ENCODE data around the gene CDKN1C.

The CDKN1C gene

DNA sequence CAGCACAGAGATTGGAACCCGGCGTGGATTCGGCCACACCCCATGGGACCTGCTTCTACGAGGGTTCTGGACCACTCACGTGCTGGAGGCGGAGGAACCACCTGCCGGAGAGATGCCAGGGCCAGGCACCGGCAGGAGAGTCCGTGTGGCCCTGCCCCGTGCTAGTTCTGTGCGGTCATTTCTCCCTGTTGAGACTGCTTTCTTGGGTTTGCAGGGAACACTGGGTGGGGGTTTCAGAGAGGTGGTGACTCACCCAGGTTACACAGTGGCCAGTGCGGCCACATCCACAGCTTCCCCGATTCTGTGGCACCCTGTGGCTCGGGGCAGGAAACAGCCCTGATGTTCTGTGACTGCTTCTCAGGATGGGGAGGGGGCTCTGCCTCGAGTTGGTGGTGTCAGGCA is 47.3 kb upstream of the CDKN1C start (continued):
- TF ChIP-seq ZNF529 (tag by site-specific recombination; IDR thresholded peaks at IDR 0.05; ENCODE audit: insufficient replicate concordance) (no peak), ZNF155 (tag by site-specific recombination; IDR thresholded peaks at IDR 0.05) (no peak), ZBTB20 (tag by site-specific recombination; IDR thresholded peaks at IDR 0.05) (no peak), EGR2 (tag by site-specific recombination; IDR thresholded peaks at IDR 0.05; ENCODE audit: low read depth) (no peak)
- TF ChIP-seq, protein P1, sequence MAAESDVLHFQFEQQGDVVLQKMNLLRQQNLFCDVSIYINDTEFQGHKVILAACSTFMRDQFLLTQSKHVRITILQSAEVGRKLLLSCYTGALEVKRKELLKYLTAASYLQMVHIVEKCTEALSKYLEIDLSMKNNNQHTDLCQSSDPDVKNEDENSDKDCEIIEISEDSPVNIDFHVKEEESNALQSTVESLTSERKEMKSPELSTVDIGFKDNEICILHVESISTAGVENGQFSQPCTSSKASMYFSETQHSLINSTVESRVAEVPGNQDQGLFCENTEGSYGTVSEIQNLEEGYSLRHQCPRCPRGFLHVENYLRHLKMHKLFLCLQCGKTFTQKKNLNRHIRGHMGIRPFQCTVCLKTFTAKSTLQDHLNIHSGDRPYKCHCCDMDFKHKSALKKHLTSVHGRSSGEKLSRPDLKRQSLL (tag by site-specific recombination; IDR thresholded peaks at IDR 0.05), result no peak

DNA sequence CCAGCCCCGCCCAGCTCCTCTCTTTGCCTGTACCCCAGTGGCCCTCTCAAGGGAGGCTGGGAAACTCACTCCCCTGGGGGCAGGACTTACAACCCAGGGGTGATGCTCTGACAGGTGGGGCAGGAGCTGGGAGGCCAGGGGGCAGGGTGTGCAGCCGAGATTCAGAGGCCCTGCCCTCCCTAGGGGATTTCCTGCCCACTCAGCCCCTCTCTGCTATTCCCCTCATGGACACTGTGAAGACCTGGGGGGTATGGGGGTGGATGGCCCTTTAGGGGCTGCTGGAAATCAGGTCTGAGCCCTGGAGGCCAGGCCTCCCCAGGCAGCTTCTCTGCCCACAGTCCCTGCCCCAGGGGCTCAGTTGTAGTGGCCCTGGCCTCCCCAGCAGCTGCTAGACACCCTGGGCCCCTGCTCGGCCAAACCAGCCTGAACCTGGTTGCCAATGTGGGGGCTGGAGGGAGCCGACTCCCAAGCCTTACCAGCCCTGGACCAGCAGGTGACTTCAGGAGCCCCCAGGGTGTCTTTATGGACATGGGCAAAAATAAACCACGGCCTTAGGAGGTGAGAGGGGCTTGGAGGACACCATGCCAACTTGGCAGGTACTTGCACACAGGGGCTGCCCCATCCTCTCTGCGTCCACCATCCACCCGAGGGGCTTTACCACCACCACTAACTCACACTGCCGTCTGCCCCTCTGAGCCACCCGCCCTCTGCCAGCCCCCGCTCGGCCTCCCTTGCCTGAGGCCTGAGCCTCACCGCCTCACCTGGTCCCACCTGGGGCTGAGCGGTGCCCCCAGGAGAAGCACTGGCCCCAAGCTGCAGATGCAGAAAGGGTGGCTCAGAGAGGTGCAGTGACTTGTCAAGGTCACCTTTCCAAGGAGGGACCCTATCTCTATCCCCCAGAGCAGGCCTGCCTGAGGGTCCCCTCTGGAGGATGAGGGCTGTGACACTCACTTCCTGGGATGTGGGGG is 46.5 kb upstream of the CDKN1C start:
- H3K27ac ChIP-seq (ENCODE audit: extremely low read depth, low read depth, low read length), result no peak overlapping the region
- TF ChIP-seq GLIS2 (tag by site-specific recombination; IDR thresholded peaks at IDR 0.05) (peak; percentile 50; the same call in 1 of the 2 replicates), ZNF311 (tag by site-specific recombination; IDR thresholded peaks at IDR 0.05; ENCODE audit: borderline replicate concordance) (no peak), ZNF654 (tag by site-specific recombination; IDR thresholded peaks at IDR 0.05; ENCODE audit: low read depth) (no peak), ZBTB48 (tag by site-specific recombination; IDR thresholded peaks at IDR 0.05) (no peak), ZNF138 (tag by site-specific recombination; IDR thresholded peaks at IDR 0.05; ENCODE audit: borderline replicate concordance) (no peak), ZNF239 (tag by site-specific recombination; IDR thresholded peaks at IDR 0.05) (no peak), GLIS1 (tag by site-specific recombination; IDR thresholded peaks at IDR 0.05) (peak; percentile 96), KLF7 (tag by site-specific recombination; IDR thresholded peaks at IDR 0.05; ENCODE audit: borderline replicate concordance) (no peak), HOXC10 (CRISPR knock-in tag; IDR thresholded peaks at IDR 0.05) (no peak), ZNF174 (tag by site-specific recombination; IDR thresholded peaks at IDR 0.05) (no peak), ZNF416 (tag by site-specific recombination; IDR thresholded peaks at IDR 0.05) (no peak), ZNF366 (tag by site-specific recombination; conservative IDR thresholded peaks at IDR 0.05) (no peak), ZEB2 (tag by site-specific recombination; IDR thresholded peaks at IDR 0.05) (no peak), ZNF626 (tag by site-specific recombination; IDR thresholded peaks at IDR 0.05) (no peak), ZNF274 (IDR thresholded peaks at IDR 0.05; ENCODE audit: low read length) (no peak), ZNF274 (tag by site-specific recombination; IDR thresholded peaks at IDR 0.05; ENCODE audit: borderline replicate concordance) (no peak), ZIC2 (tag by site-specific recombination; IDR thresholded peaks at IDR 0.05) (peak; percentile 65), ZBTB20 (tag by site-specific recombination; IDR thresholded peaks at IDR 0.05) (no peak), ZNF350 (tag by site-specific recombination; IDR thresholded peaks at IDR 0.05) (no peak), ZNF707 (tag by site-specific recombination; IDR thresholded peaks at IDR 0.05) (no peak), TRIM28 (IDR thresholded peaks at IDR 0.05; ENCODE audit: borderline replicate concordance, low read length) (no peak)
- TF ChIP-seq, protein P2, sequence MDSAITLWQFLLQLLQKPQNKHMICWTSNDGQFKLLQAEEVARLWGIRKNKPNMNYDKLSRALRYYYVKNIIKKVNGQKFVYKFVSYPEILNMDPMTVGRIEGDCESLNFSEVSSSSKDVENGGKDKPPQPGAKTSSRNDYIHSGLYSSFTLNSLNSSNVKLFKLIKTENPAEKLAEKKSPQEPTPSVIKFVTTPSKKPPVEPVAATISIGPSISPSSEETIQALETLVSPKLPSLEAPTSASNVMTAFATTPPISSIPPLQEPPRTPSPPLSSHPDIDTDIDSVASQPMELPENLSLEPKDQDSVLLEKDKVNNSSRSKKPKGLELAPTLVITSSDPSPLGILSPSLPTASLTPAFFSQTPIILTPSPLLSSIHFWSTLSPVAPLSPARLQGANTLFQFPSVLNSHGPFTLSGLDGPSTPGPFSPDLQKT (IDR thresholded peaks at IDR 0.05; ENCODE audit: borderline replicate concordance, low read depth, low read length), result no peak
- TF ChIP-seq, protein P3, sequence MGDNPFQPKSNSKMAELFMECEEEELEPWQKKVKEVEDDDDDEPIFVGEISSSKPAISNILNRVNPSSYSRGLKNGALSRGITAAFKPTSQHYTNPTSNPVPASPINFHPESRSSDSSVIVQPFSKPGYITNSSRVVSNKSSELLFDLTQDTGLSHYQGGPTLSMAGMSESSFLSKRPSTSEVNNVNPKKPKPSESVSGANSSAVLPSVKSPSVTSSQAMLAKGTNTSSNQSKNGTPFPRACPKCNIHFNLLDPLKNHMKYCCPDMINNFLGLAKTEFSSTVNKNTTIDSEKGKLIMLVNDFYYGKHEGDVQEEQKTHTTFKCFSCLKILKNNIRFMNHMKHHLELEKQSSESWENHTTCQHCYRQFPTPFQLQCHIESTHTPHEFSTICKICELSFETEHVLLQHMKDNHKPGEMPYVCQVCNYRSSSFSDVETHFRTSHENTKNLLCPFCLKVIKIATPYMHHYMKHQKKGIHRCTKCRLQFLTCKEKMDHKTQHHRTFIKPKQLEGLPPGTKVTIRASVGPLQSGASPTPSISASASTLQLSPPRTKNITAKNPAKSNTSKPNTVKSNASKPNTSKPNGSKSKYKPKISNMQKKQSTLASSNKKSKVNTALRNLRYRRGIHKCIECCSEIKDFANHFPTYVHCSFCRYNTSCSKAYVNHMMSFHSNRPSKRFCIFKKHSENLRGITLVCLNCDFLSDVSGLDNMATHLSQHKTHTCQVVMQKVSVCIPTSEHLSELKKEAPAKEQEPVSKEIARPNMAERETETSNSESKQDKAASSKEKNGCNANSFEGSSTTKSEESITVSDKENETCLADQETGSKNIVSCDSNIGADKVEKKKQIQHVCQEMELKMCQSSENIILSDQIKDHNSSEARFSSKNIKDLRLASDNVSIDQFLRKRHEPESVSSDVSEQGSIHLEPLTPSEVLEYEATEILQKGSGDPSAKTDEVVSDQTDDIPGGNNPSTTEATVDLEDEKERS (tag by site-specific recombination; IDR thresholded peaks at IDR 0.05), result no peak
- TF ChIP-seq, protein P4, sequence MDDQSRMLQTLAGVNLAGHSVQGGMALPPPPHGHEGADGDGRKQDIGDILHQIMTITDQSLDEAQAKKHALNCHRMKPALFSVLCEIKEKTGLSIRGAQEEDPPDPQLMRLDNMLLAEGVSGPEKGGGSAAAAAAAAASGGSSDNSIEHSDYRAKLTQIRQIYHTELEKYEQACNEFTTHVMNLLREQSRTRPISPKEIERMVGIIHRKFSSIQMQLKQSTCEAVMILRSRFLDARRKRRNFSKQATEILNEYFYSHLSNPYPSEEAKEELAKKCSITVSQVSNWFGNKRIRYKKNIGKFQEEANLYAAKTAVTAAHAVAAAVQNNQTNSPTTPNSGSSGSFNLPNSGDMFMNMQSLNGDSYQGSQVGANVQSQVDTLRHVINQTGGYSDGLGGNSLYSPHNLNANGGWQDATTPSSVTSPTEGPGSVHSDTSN (CRISPR knock-in tag; IDR thresholded peaks at IDR 0.05), result no peak
- TF ChIP-seq, protein P5, sequence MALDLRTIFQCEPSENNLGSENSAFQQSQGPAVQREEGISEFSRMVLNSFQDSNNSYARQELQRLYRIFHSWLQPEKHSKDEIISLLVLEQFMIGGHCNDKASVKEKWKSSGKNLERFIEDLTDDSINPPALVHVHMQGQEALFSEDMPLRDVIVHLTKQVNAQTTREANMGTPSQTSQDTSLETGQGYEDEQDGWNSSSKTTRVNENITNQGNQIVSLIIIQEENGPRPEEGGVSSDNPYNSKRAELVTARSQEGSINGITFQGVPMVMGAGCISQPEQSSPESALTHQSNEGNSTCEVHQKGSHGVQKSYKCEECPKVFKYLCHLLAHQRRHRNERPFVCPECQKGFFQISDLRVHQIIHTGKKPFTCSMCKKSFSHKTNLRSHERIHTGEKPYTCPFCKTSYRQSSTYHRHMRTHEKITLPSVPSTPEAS (tag by site-specific recombination; IDR thresholded peaks at IDR 0.05), result 0 out of 2 replicates have a peak, but pooled peaks have one; percentile 19

More for the DNA sequence above, 46.5 kb upstream of the CDKN1C start:
- no peaks in the 10 kb centered on the region for H3K36me3 ChIP-seq (ENCODE audit: control insufficient read depth in 2 of 2, insufficient read depth in 1 of 2, low read length in 2 of 2)
- ChIA-PET POLR2A (no interaction called here), CTCF (interaction anchor here (0.7 to 1.6 kb wide), 3 partner anchors 12 to 684 kb away, joined by 3 to 8 read pairs (median 3); no protein-coding TSS in a partner anchor)
- H3K4me1 ChIP-seq (ENCODE audit: control insufficient read depth, insufficient read depth, low read length), result no peaks in the 10 kb centered on the region
- no peak overlapping the region for H3K4me3 ChIP-seq (ENCODE audit: low read depth, low read length)
- H3K9me3 ChIP-seq (ENCODE audit: control insufficient read depth, insufficient read depth, low read depth, low read length), result no peaks in the 10 kb centered on the region
